HCT116 (cell line): ENCODE results near the gene NXPE2. TPM values are rescaled to one million over a fixed set of nuclear protein-coding genes. Genes with fewer than 3 reads are reported as not detected.

Source experiments
- ATAC-seq: fragments of 200-7000 bp; cut with Tn5 transposase; 2 replicates; pipeline ENCODE4 v1.9.1; 2020; ENCODE audit warnings: mild to moderate bottlenecking, moderate library complexity
- BruUV-seq: library from RNA; stranded (reverse); fragments of 400-500 nt; replicated peaks from 2 replicates; lab custom pipeline; 2021; lab: Mats Ljungman, UMichigan
- CTCF ChIA-PET: fragments of 300-600 bp; sonication (Branson Sonifier 250); formaldehyde crosslinking; loops from one replicate; lab custom pipeline; 2021; ENCODE audit warnings: antibody characterized with exemption; lab: Charles Lee
- POLR2A ChIA-PET: fragments of 300-600, 350-600 bp; sonication (Branson Sonifier 250); formaldehyde crosslinking; loops from one replicate; lab custom pipeline; 2021; ENCODE audit warnings: antibody characterized with exemption; lab: Charles Lee
- RAD21 ChIA-PET, 2 experiments: fragments of 300-600 bp; sonication (Branson Sonifier 250); formaldehyde crosslinking; loops; one replicate each; lab custom pipeline; 2023; ENCODE audit warnings: low total read pairs in 2 of 2; ENCODE audit not compliant: uncharacterized antibody in 2 of 2, unreplicated experiment in 2 of 2, low non-redundant PET in 1 of 2; lab: Charles Lee
- DNase-seq: peaks from one replicate; pipeline ENCODE4 v3.0.0-alpha.2; 2010; ENCODE audit warnings: low read depth, low spot score
- H2AFZ ChIP-seq: fragments of 200-600 bp; shearing (Covaris generic), sonication (generic); 2 replicates; pipeline ENCODE4 v1.6.1; 2017; ENCODE audit warnings: low read depth, mixed run types, mixed read lengths, antibody characterized with exemption, low read length; ENCODE audit not compliant: poor library complexity, severe bottlenecking
- H3K27ac ChIP-seq: 2 replicates; pipeline ENCODE4 v1.5.1; 2012; ENCODE audit warnings: low read depth, low read length
- H3K27me3 ChIP-seq: fragments of 200-600 bp; sonication (generic); 2 replicates; pipeline ENCODE4 v1.6.1; 2016; ENCODE audit warnings: mixed run types, low read length, mixed read lengths; ENCODE audit not compliant: insufficient read depth
- H3K36me3 ChIP-seq, 2 experiments: fragments of 200-500 bp in 1 of 2; fragments of 200-600 bp in 1 of 2; sonication (Bioruptor generic) in 1 of 2; sonication (generic) in 1 of 2; 2 replicates each; pipeline versions ENCODE4 v1.5.1 to v1.6.1; 2014 to 2016; ENCODE audit warnings: low read length in 2 of 2, inconsistent platforms in 1 of 2, mixed read lengths in 1 of 2, mixed run types in 1 of 2; ENCODE audit not compliant: insufficient read depth in 2 of 2, control insufficient read depth in 1 of 2
- H3K4me1 ChIP-seq, 2 experiments: fragments of 200-600 bp in 1 of 2; sonication (generic) in 1 of 2; 2 replicates each; pipeline versions ENCODE4 v1.5.1 to v1.6.1; 2012 to 2017; ENCODE audit warnings: low read length in 2 of 2, inconsistent platforms in 1 of 2, mild to moderate bottlenecking in 1 of 2, mixed read lengths in 1 of 2, mixed run types in 1 of 2, moderate library complexity in 1 of 2; ENCODE audit not compliant: insufficient read depth in 2 of 2, control insufficient read depth in 1 of 2
- H3K4me2 ChIP-seq: fragments of 200-600 bp; sonication (generic); 2 replicates; pipeline ENCODE4 v1.6.1; 2017; ENCODE audit warnings: mixed run types, low read length, mixed read lengths
- H3K4me3 ChIP-seq, 2 experiments: fragments of 200-600 bp in 1 of 2; sonication (generic) in 1 of 2; replicated peaks in 1 of 2; 2 replicates each; pipeline ENCODE4 v1.5.1; 2011 to 2016; ENCODE audit warnings: low read length in 2 of 2, control low read depth in 1 of 2, low read depth in 1 of 2, mild to moderate bottlenecking in 1 of 2, mixed read lengths in 1 of 2, mixed run types in 1 of 2
- H3K79me2 ChIP-seq: fragments of 200-600 bp; sonication (generic); 2 replicates; pipeline ENCODE4 v1.6.1; 2017; ENCODE audit warnings: mild to moderate bottlenecking, mixed run types, low read length, moderate library complexity, mixed read lengths; ENCODE audit not compliant: insufficient read depth
- H3K9ac ChIP-seq: fragments of 200-600 bp; sonication (generic); 2 replicates; pipeline ENCODE4 v1.6.1; 2016; ENCODE audit warnings: low read length, mixed read lengths
- H3K9me2 ChIP-seq: fragments of 200-600 bp; sonication (generic), shearing (Covaris generic); 2 replicates; pipeline ENCODE4 v1.6.1; 2017; ENCODE audit warnings: mixed run types, mild to moderate bottlenecking, moderate library complexity; ENCODE audit not compliant: insufficient read depth
- H3K9me3 ChIP-seq, 2 experiments: fragments of 200-500 bp in 1 of 2; fragments of 200-600 bp in 1 of 2; sonication (Bioruptor generic) in 1 of 2; sonication (generic) in 1 of 2; 2 replicates each; pipeline ENCODE4 v1.6.1; 2014 to 2017; ENCODE audit warnings: low read length in 2 of 2, mixed read lengths in 2 of 2, inconsistent platforms in 1 of 2, low read depth in 1 of 2, mild to moderate bottlenecking in 1 of 2, mixed run types in 1 of 2, moderate library complexity in 1 of 2; ENCODE audit not compliant: control insufficient read depth in 1 of 2, insufficient read depth in 1 of 2
- H4K20me1 ChIP-seq: fragments of 200-600 bp; sonication (generic), shearing (Covaris generic); 2 replicates; pipeline ENCODE4 v1.6.1; 2017; ENCODE audit warnings: mixed run types, mild to moderate bottlenecking, moderate library complexity; ENCODE audit not compliant: insufficient read depth
- CBX3 ChIP-seq: IDR thresholded peaks from 2 replicates; pipeline ENCODE4 v1.6.1; 2012; ENCODE audit warnings: low read depth
- EGR1 ChIP-seq: IDR thresholded peaks from 2 replicates; pipeline ENCODE4 v1.6.1; 2012; ENCODE audit warnings: low read depth
- JUND ChIP-seq: IDR thresholded peaks from 2 replicates; pipeline ENCODE4 v1.6.1; 2012
- POLR2AphosphoS5 ChIP-seq: IDR thresholded peaks from 2 replicates; pipeline ENCODE4 v1.6.1; 2011; ENCODE audit warnings: mild to moderate bottlenecking, low read depth, low read length, moderate library complexity
- SIN3A ChIP-seq: IDR thresholded peaks from 2 replicates; pipeline ENCODE4 v1.6.1; 2012; ENCODE audit warnings: low read depth
- TCF7L2 ChIP-seq: IDR thresholded peaks from 2 replicates; pipeline ENCODE4 v1.7.0; 2011; ENCODE audit warnings: borderline replicate concordance, inconsistent platforms; ENCODE audit not compliant: insufficient read depth, insufficient read length; ENCODE audit errors: extremely low read depth
- YY1 ChIP-seq: IDR thresholded peaks from 2 replicates; pipeline ENCODE4 v1.6.1; 2011; ENCODE audit warnings: low read length, low read depth, moderate library complexity, mild to moderate bottlenecking; ENCODE audit not compliant: insufficient replicate concordance; ENCODE audit errors: extremely low read depth
- ZFX ChIP-seq: fragments of 450-650 bp; IDR thresholded peaks from 2 replicates; pipeline ENCODE4 v1.6.1; 2017
- ZNF274 ChIP-seq: fragments of 200-500 bp; sonication (Bioruptor generic); IDR thresholded peaks from 2 replicates; pipeline ENCODE4 v1.6.1; 2014; ENCODE audit warnings: mild to moderate bottlenecking, low read depth, low read length, inconsistent platforms
- intact Hi-C: fragments of 100-400 bp; cut with micrococcal nuclease; formaldehyde crosslinking; loops from 2 replicates; pipeline ENCODE4 v1.10.0; 2022
- total RNA-seq: library from RNA; stranded (reverse); gene quantifications from one replicate; pipeline ENCODE4 v1.2.1, GENCODE V29; 2021; ENCODE audit not compliant: unreplicated experiment
- TF ChIP-seq, protein P1 (sequence below): IDR thresholded peaks from 2 replicates; pipeline ENCODE4 v1.6.1; 2012; ENCODE audit warnings: low read depth
- TF ChIP-seq, protein P2 (sequence below), 3 experiments: fragments of 200-600 bp in 1 of 3; sonication (generic) in 1 of 3; IDR thresholded peaks in 2 of 3; conservative IDR thresholded peaks in 1 of 3; 2 replicates each; pipeline ENCODE4 v1.5.1; 2012 to 2017; ENCODE audit warnings: low read depth in 2 of 3, low read length in 2 of 3, antibody characterized with exemption in 1 of 3, borderline replicate concordance in 1 of 3, control low read depth in 1 of 3, mild to moderate bottlenecking in 1 of 3, mixed read lengths in 1 of 3, mixed run types in 1 of 3, moderate library complexity in 1 of 3; ENCODE audit not compliant: insufficient read depth in 1 of 3
- TF ChIP-seq, protein P3 (sequence below): IDR thresholded peaks from 2 replicates; pipeline ENCODE4 v1.6.1; 2012

Gene NXPE2
- total RNA-seq, 1 experiment from 2014 or later: not detected

DNA sequence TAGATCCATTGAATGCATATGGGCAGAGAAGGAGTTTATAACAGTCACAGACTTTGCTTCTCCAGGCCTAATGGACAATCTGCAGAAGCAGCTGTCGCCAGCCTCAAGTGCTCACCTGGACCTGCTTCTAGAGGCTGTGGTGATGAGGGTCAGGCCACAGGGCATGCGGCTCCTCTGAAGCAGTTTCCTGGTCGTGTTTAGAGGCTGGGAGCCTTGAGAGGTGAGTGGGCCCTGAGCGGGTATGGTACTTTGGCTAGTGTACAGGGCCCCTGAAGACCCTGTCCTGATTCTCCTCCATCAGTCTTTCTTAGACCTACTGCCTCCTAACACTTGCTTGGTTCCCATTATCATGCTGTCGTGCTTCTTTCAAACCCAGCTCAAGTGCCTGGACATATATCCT lies 41.2 kb downstream of the NXPE2 start:
- H3K79me2 ChIP-seq: no peaks in the 10 kb centered on the region
- no peaks in the 10 kb centered on the region for H3K9me3 ChIP-seq
- H4K20me1 ChIP-seq: no peaks in the 10 kb centered on the region
- H3K4me2 ChIP-seq: no peak overlapping the region
- no peak overlapping the region for H2AFZ ChIP-seq
- ChIA-PET CTCF (no interaction called here), POLR2A (no interaction called here), RAD21 (no interaction called here)
- H3K27me3 ChIP-seq: no peaks in the 10 kb centered on the region
- TF ChIP-seq, protein P1, sequence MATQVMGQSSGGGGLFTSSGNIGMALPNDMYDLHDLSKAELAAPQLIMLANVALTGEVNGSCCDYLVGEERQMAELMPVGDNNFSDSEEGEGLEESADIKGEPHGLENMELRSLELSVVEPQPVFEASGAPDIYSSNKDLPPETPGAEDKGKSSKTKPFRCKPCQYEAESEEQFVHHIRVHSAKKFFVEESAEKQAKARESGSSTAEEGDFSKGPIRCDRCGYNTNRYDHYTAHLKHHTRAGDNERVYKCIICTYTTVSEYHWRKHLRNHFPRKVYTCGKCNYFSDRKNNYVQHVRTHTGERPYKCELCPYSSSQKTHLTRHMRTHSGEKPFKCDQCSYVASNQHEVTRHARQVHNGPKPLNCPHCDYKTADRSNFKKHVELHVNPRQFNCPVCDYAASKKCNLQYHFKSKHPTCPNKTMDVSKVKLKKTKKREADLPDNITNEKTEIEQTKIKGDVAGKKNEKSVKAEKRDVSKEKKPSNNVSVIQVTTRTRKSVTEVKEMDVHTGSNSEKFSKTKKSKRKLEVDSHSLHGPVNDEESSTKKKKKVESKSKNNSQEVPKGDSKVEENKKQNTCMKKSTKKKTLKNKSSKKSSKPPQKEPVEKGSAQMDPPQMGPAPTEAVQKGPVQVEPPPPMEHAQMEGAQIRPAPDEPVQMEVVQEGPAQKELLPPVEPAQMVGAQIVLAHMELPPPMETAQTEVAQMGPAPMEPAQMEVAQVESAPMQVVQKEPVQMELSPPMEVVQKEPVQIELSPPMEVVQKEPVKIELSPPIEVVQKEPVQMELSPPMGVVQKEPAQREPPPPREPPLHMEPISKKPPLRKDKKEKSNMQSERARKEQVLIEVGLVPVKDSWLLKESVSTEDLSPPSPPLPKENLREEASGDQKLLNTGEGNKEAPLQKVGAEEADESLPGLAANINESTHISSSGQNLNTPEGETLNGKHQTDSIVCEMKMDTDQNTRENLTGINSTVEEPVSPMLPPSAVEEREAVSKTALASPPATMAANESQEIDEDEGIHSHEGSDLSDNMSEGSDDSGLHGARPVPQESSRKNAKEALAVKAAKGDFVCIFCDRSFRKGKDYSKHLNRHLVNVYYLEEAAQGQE: no peak
- TF ChIP-seq, protein P2, sequence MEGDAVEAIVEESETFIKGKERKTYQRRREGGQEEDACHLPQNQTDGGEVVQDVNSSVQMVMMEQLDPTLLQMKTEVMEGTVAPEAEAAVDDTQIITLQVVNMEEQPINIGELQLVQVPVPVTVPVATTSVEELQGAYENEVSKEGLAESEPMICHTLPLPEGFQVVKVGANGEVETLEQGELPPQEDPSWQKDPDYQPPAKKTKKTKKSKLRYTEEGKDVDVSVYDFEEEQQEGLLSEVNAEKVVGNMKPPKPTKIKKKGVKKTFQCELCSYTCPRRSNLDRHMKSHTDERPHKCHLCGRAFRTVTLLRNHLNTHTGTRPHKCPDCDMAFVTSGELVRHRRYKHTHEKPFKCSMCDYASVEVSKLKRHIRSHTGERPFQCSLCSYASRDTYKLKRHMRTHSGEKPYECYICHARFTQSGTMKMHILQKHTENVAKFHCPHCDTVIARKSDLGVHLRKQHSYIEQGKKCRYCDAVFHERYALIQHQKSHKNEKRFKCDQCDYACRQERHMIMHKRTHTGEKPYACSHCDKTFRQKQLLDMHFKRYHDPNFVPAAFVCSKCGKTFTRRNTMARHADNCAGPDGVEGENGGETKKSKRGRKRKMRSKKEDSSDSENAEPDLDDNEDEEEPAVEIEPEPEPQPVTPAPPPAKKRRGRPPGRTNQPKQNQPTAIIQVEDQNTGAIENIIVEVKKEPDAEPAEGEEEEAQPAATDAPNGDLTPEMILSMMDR (IDR thresholded peaks at IDR 0.05 in 2 of 3, conservative IDR thresholded peaks at IDR 0.05 in 1 of 3; ENCODE audit: borderline replicate concordance in 1 of 3, insufficient read depth in 1 of 3, low read depth in 2 of 3, low read length in 2 of 3): no peak
- TF ChIP-seq SIN3A: no peak
- TF ChIP-seq, protein P3, sequence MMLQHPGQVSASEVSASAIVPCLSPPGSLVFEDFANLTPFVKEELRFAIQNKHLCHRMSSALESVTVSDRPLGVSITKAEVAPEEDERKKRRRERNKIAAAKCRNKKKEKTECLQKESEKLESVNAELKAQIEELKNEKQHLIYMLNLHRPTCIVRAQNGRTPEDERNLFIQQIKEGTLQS: no peak
- no peak for TF ChIP-seq EGR1
- TF ChIP-seq ZNF274: no peak
- TF ChIP-seq TCF7L2: no peak
- TF ChIP-seq JUND: no peak
- TF ChIP-seq ZFX: no peak
- TF ChIP-seq CBX3: no peak
- TF ChIP-seq YY1: no peak
- no peak for TF ChIP-seq POLR2AphosphoS5
- ATAC-seq: no peak
- no TSS peak for BruUV-seq
- H3K27ac ChIP-seq: no peak overlapping the region
- DNase-seq: no peak
- intact Hi-C loops: no loop called here
- H3K36me3 ChIP-seq: no peaks in the 10 kb centered on the region
- no peak overlapping the region for H3K9ac ChIP-seq
- H3K9me2 ChIP-seq: no peaks in the 10 kb centered on the region
- no peaks in the 10 kb centered on the region for H3K4me1 ChIP-seq
- H3K4me3 ChIP-seq: no peak overlapping the region
